Fibroblast of lung (primary cell): ENCODE measurements around the gene MAGEA9B.
"Not testable (repeated sequence)": the region's sequence is repeated elsewhere in the genome, so short reads cannot be mapped to it uniquely, and the experiment has no call there.

Experiments used
- CTCF ChIP-seq, 2 donors: IDR thresholded peaks in 1 of 2; conservative IDR thresholded peaks in 1 of 2; 1 replicate in 1 of 2; 2 replicates in 1 of 2; pipeline ENCODE4 v1.5.1; 2011 to 2012; ENCODE audit warnings: low read length in 2 of 2, control low read depth in 1 of 2, inconsistent platforms in 1 of 2, low read depth in 1 of 2, mild to moderate bottlenecking in 1 of 2
- EZH2 ChIP-seq: IDR thresholded peaks from 2 replicates; pipeline ENCODE4 v1.5.1; 2012; ENCODE audit warnings: low read length, control low read depth, mild to moderate bottlenecking; ENCODE audit errors: missing control alignments

GRCh38 chrX:149605248-149605885 is 18.1 kb upstream of the MAGEA9B start:
- not testable (repeated sequence) for TF ChIP-seq CTCF (conservative IDR thresholded peaks at IDR 0.05 in 1 of 2, IDR thresholded peaks at IDR 0.05 in 1 of 2; ENCODE audit: low read depth in 1 of 2, low read length in 2 of 2); EZH2
